ENCODE results near the gene GNGT1.
A peak's percentile ranks its signal among the peaks of the same experiment; 100 is the strongest.

GNGT1 gene

DNA sequence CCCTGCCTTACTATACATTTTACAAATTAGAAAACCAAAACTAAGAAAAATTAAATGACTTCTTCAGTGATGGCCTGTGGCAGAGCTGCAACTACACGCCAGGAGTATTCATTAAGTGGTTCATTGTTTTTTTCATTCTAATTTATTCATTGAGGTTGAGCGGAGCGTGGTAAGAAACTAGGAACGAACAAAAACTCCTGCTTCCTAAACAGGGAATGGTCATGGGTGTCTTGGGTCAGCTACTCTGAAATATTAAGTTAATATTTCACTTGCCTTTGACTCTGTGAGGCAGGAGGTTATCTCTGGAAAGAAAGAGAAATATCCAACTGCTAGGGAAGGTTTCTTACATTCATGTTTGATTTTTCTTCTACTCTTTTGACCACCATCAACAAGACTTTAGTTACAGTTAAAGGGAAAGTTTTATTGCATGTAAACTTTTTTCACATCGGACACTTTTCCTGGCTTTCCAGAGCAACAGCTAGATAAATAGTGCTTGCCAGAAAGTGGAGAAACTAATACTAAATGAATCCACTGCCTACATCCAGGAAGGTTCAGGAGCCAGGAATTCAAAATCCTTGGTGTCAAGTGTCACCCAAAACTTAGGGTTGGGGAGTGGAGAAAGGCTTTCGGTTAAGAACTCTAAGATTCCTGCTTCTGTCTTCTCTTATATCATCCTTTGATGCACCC lies 14.3 kb downstream of the GNGT1 start:
- ATAC-seq = no peak
- Mint-ChIP-seq H3K9me3 (no peaks in the 10 kb centered on the region), H3K36me3 (no peaks in the 10 kb centered on the region), H3K27ac (no peak overlapping the region), H3K4me1 (peaks cover 12% of the 10 kb centered on the region), H3K4me3 (no peak overlapping the region), H3K27me3 (peaks cover 24% of the 10 kb centered on the region)

GRCh38 chr7:93921186-93921585 lies 14.8 kb downstream of the GNGT1 start:
- Mint-ChIP-seq H3K36me3 (no peaks in the 10 kb centered on the region), H3K9me3 (no peaks in the 10 kb centered on the region), H3K4me1 (peaks cover 12% of the 10 kb centered on the region), H3K27ac (peak overlapping the region; percentile 86), H3K27me3 (peaks cover 24% of the 10 kb centered on the region), H3K4me3 (peak overlapping the region; percentile 79)
- no peak for ATAC-seq

DNA sequence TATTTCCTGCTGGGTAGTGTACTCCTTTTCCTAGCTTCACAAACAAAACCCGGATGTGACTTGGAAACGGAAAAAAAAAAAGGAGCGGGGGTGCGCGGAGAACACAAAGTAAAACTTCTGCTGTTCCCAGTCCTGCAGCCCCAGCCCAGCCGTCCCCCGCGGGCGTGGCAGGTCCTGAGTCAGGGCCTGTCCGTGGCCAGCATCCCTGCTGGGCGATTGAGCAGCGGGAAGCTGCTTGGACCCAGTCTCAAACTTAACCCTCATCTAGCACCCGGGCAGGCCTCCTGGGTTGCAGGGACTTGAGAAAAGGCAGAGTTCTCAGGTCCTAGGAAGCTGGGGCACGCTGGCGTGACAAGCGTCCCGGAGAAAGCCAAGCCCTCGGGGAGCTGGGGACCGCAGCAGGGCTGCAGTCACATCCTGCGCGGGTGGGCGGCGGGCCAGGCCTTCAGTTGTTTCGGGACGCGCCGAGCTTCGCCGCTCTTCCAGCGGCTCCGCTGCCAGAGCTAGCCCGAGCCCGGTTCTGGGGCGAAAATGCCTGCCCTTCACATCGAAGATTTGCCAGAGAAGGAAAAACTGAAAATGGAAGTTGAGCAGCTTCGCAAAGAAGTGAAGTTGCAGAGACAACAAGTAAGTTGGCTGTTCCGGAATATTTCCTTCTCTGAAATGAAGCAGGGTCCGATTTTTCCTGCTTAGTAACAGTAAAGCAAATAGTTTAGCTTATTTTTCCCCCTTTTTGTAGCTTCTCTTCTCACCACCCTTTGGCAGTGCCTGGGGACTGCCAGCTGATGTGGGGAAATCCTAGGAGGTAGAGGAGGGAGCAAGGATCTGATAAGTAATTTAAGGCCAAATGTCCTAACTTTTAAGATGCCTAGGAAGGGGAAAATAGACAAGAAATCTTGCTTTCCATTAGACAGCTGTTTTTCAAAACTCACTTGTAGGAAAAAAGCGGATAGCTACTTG lies 15.5 kb downstream of the GNGT1 start, which contains the start of gene GNG11:
Gene GNG11, plus strand, starts transcription at position 129 of the 960 bp plus-strand sequence. Its CDS starts 403 bp downstream, at position 532.
- Mint-ChIP-seq H3K4me1 (peaks cover 5% of the 10 kb centered on the region), H3K27ac (peak within 1 kb of the TSS; percentile 86), H3K36me3 (no peaks in the 10 kb centered on the region), H3K4me3 (peak within 1 kb of the TSS; percentile 79), H3K9me3 (no peaks in the 10 kb centered on the region), H3K27me3 (peaks cover 19% of the 10 kb centered on the region)
- ATAC-seq = peak; percentile 87

GRCh38 chr7:93923296-93923695 lies 16.9 kb downstream of the GNGT1 start:
- ATAC-seq = no peak
- Mint-ChIP-seq H3K9me3 (no peaks in the 10 kb centered on the region), H3K4me3 (peak overlapping the region; percentile 47)

DNA sequence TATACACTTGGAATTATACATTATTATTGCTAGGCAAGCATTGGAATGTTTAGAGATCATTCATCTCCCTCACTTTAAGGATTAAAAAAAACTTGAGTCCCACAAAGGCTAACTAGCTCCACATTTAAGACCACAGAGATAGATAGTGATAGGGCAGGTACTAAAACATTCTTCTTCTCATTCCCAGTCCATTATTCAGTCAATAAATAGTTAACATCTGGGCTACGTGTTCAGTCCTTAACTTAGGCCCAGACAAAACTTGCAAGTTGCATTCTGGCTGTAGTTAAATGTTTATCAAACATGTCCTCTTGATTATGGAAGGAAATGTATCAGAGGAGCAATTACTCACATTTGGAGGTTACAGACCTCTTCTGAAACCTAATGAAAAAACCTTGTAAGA lies 17.6 kb downstream of the GNGT1 start:
- no peak overlapping the region for H3K4me3 Mint-ChIP-seq
- no peaks in the 10 kb centered on the region for H3K36me3 Mint-ChIP-seq
- no peaks in the 10 kb centered on the region for H3K4me1 Mint-ChIP-seq
- H3K9me3 Mint-ChIP-seq = no peaks in the 10 kb centered on the region
- peaks cover 13% of the 10 kb centered on the region for H3K27me3 Mint-ChIP-seq
- no peak for ATAC-seq
- H3K27ac Mint-ChIP-seq = no peak overlapping the region

More at GRCh38 chr7:93923296-93923695, 16.9 kb downstream of the GNGT1 start:
- no peaks in the 10 kb centered on the region for H3K4me1 Mint-ChIP-seq
- peaks cover 13% of the 10 kb centered on the region for H3K27me3 Mint-ChIP-seq
- H3K36me3 Mint-ChIP-seq = no peaks in the 10 kb centered on the region
- H3K27ac Mint-ChIP-seq = no peak overlapping the region

DNA sequence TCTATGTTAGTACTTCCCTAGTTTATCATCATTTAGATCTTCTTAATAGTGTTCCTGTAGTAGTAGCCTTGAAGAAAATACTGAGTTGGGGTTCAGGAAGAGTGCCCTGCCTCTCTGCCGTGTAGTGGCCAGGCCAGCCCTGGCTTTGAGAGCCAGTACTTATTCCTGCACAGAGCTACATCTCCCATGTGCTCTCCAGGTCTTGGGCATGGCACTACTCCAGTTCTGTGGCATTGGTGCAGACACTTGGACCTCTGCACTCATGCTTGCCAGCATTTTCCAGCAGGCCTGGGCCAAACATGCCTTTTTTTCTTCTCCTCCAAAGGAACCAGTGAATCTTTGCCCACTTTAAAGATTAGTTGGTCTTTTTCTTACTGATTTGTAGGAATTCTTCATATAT lies 20.4 kb downstream of the GNGT1 start:
- Mint-ChIP-seq H3K27me3 (no peaks in the 10 kb centered on the region), H3K4me1 (no peaks in the 10 kb centered on the region), H3K4me3 (no peak overlapping the region), H3K9me3 (no peaks in the 10 kb centered on the region), H3K27ac (no peak overlapping the region), H3K36me3 (no peaks in the 10 kb centered on the region)
- ATAC-seq = no peak

- Mint-ChIP-seq H3K9me3 (no peaks in the 10 kb centered on the region), H3K27me3 (no peaks in the 10 kb centered on the region), H3K4me1 (no peaks in the 10 kb centered on the region), H3K27ac (no peak overlapping the region), H3K36me3 (no peaks in the 10 kb centered on the region), H3K4me3 (no peak overlapping the region)
- ATAC-seq = no peak
Measured at GRCh38 chr7:93927585-93927984, 21.2 kb downstream of the GNGT1 start.

DNA sequence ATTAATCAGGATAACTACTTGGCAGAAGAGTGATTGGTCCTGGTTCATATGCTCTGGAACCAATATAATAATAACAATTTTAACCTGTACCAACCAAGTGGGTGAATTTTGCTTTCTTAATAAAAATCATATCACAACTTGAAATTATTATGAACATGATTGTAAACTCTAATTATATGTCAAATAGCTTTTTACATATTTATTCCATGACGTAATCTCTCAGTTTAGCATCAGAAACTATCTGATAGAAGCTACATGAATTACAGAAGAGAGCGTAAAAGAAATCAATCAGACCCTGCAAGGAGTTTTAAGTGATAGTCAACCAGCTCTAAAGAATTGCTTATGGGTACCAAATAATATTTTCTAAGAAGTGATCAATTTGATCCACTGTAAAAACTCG lies 25.3 kb downstream of the GNGT1 start:
- H3K27me3 Mint-ChIP-seq = no peaks in the 10 kb centered on the region
- no peak overlapping the region for H3K4me3 Mint-ChIP-seq
- no peaks in the 10 kb centered on the region for H3K4me1 Mint-ChIP-seq
- no peaks in the 10 kb centered on the region for H3K9me3 Mint-ChIP-seq
- ATAC-seq = no peak
- H3K36me3 Mint-ChIP-seq = no peaks in the 10 kb centered on the region
- H3K27ac Mint-ChIP-seq = no peak overlapping the region

GRCh38 chr7:93933156-93933555 lies 26.8 kb downstream of the GNGT1 start:
- Mint-ChIP-seq H3K36me3 (no peaks in the 10 kb centered on the region), H3K27ac (no peak overlapping the region), H3K4me1 (no peaks in the 10 kb centered on the region)

DNA sequence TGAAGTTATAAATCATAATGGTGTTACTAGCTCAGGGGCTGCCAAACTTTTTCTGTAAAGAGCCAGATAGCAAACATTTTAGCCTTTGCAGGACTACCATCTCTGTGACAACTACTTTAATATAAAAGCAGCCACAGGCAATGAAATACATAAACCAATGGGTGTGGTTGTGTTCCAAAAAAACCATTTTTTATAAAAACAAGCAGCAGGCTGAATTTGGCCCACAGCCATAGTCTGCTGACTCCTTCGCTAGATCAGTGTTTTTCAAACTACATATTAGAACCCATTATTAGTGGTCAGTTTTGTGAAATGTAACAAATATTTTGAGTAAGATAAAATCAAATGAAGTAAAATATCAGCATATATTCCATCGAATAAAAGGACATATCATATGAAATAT lies 28.7 kb downstream of the GNGT1 start:
- Mint-ChIP-seq H3K4me3 (no peak overlapping the region), H3K9me3 (no peaks in the 10 kb centered on the region)

More at GRCh38 chr7:93933156-93933555, 26.8 kb downstream of the GNGT1 start:
- H3K4me3 Mint-ChIP-seq = no peak overlapping the region
- H3K9me3 Mint-ChIP-seq = no peaks in the 10 kb centered on the region
- no peak for ATAC-seq
- no peaks in the 10 kb centered on the region for H3K27me3 Mint-ChIP-seq

GRCh38 chr7:93937818-93938217 lies 31.5 kb downstream of the GNGT1 start:
- Mint-ChIP-seq H3K9me3 (no peaks in the 10 kb centered on the region), H3K4me1 (peaks cover 14% of the 10 kb centered on the region), H3K27ac (no peak overlapping the region), H3K27me3 (no peaks in the 10 kb centered on the region), H3K4me3 (no peak overlapping the region), H3K36me3 (no peaks in the 10 kb centered on the region)
- ATAC-seq = no peak

More for the DNA sequence above, 28.7 kb downstream of the GNGT1 start:
- no peak for ATAC-seq
- no peaks in the 10 kb centered on the region for H3K27me3 Mint-ChIP-seq
- H3K27ac Mint-ChIP-seq = no peak overlapping the region
- peaks cover 6% of the 10 kb centered on the region for H3K4me1 Mint-ChIP-seq
- H3K36me3 Mint-ChIP-seq = no peaks in the 10 kb centered on the region

GRCh38 chr7:93938293-93938692 lies 31.9 kb downstream of the GNGT1 start:
- no peak for ATAC-seq
- Mint-ChIP-seq H3K4me1 (peaks cover 18% of the 10 kb centered on the region), H3K27ac (no peak overlapping the region), H3K27me3 (no peaks in the 10 kb centered on the region), H3K36me3 (no peaks in the 10 kb centered on the region), H3K4me3 (no peak overlapping the region), H3K9me3 (no peaks in the 10 kb centered on the region)

GRCh38 chr7:93941945-93942344 lies 35.6 kb downstream of the GNGT1 start:
- no peak for ATAC-seq
- no peaks in the 10 kb centered on the region for H3K36me3 Mint-ChIP-seq
- no peak overlapping the region for H3K4me3 Mint-ChIP-seq
- no peaks in the 10 kb centered on the region for H3K9me3 Mint-ChIP-seq
- H3K27ac Mint-ChIP-seq = no peak overlapping the region
- H3K27me3 Mint-ChIP-seq = no peaks in the 10 kb centered on the region
- H3K4me1 Mint-ChIP-seq = peaks cover 20% of the 10 kb centered on the region

- Mint-ChIP-seq H3K9me3 (peaks cover 3% of the 10 kb centered on the region), H3K4me3 (no peak overlapping the region), H3K36me3 (no peaks in the 10 kb centered on the region), H3K27me3 (no peaks in the 10 kb centered on the region), H3K27ac (no peak overlapping the region), H3K4me1 (peaks cover 20% of the 10 kb centered on the region)
- ATAC-seq = no peak
Measured at GRCh38 chr7:93943816-93944540, 37.6 kb downstream of the GNGT1 start.

DNA sequence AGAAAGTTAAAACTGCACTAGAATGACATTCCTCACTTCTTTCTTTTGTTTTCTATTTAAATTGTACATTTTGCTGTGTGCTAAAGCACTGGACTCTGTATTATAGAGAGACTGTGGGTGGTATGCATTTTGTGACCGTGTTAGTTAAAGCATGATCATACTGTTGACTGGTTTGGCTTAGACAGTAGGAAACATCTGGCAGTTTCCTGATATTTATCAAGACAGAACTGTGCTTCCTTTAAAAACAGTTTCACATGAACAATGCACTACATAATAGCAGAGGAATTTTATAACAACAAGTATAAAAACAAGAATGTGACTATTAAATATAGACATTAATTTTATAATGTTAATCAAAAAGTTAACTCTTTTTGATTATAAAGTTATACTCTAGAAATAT lies 38.3 kb downstream of the GNGT1 start:
- H3K4me1 Mint-ChIP-seq = peaks cover 19% of the 10 kb centered on the region
- no peak for ATAC-seq
- no peaks in the 10 kb centered on the region for H3K36me3 Mint-ChIP-seq
- H3K4me3 Mint-ChIP-seq = no peak overlapping the region
- H3K27me3 Mint-ChIP-seq = no peaks in the 10 kb centered on the region
- peaks cover 3% of the 10 kb centered on the region for H3K9me3 Mint-ChIP-seq
- no peak overlapping the region for H3K27ac Mint-ChIP-seq
